Urothelium cell line (cell line): ENCODE data around the gene ATP6V1E1.

Experiments
- DNase-seq: peaks from one replicate; pipeline ENCODE4 v3.0.0; 2011; ENCODE audit warnings: low spot score, mixed read lengths
- FAIRE-seq: peaks from 2 replicates; lab custom pipeline; 2011; peaks lifted over from hg19 to GRCh38; lab: Jason Lieb, UNC

Gene ATP6V1E1

DNA sequence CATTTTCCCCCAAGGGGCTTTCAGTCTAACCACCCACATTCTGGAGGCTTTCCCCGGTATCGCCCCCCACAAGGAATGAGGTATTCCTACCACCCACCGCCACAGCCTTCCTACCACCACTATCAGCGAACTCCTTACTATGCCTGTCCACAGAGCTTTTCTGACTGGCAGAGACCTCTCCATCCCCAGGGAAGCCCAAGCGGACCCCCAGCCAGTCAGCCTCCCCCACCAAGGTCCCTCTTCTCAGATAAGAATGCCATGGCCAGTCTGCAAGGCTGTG, 79.9 kb downstream of the ATP6V1E1 start:
- no peak for DNase-seq
- no peak for FAIRE-seq

DNA sequence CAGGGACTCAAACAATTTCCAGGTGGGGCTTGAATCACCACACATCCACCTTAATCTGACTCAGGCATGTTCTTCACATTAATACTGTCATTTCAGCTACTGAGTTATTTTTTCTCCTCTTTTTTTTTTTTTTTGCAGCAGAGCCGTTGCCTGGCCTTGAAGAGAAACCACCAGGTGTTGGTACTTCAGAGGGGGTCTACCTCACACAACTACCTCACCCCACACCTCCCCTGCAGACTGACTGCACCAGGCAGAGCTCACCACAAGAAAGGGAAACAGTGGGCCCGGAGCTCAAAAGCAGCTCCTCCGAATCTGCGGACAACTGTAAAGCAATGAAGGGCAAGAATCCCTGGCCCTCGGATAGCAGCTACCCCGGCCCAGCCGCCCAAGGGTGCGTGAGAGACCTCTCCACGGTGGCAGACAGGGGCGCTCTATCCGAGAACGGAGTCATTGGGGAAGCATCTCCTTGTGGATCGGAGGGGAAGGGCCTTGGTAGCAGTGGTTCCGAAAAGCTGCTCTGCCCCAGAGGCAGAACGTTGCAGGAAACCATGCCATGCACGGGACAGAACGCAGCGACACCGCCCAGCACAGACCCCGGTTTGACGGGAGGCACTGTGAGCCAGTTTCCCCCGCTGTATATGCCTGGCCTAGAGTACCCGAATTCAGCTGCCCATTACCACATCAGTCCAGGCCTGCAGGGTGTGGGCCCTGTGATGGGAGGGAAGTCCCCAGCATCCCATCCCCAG, 80.4 kb downstream of the ATP6V1E1 start:
- no peak for DNase-seq
- no peak for FAIRE-seq

- FAIRE-seq: no peak
- no peak for DNase-seq
Observed at GRCh38 chr22:17542452-17542851, 86.1 kb downstream of the ATP6V1E1 start.
